ENCODE measurements around the gene WDR20. TPM values are rescaled to one million over a fixed set of nuclear protein-coding genes. Genes with fewer than 3 reads are reported as not detected.

WDR20 gene
- polyA plus RNA-seq, 4 donors, result 14.6 to 33.1 (median 23.3) TPM

DNA sequence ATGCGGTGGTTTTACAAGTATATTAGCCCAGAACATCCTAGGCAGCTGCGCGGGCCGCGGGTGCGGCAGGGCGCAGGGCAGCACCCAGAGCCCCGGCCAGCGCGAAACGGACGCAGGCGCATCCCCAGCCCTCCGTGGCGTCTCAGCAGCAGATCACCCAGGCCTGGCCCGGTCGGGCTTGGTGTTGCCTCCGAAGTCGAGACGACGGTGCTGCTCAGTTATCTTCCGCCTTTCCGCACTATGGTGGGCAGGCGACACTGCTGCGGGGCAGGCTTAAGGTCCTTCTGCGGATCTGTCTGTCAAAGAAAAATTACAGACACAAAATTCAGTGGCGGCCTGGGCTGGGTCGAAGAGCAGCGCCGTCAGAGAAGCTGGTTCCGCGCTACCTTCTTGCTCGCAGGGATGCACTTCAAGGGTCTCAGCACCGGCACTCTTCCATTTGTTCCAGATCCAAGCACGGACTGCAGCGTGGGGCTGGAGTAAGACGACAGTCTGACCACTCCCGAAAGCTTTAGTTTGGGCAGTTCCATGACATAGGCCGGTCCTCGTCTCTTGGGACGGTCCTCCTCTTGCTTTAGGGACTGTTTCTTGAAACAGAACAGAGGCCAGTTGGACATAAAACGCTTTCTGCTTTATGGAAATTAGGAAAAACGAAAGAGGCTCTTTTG, 89.5 kb downstream of the WDR20 start:
- no peaks in the 10 kb centered on the region for H3K9me3 ChIP-seq (ENCODE audit: control insufficient read depth in 2 of 2, insufficient read depth in 1 of 2, low read depth in 1 of 2, low read length in 1 of 2)
- H3K4me3 ChIP-seq (ENCODE audit: low read depth in 1 of 3, low read length in 3 of 3), result no peak overlapping the region
- H3K27me3 ChIP-seq (ENCODE audit: control insufficient read depth in 3 of 3, insufficient read depth in 3 of 3, low read length in 3 of 3), result no peaks in the 10 kb centered on the region
- no peak for FAIRE-seq
- H3K4me1 ChIP-seq (ENCODE audit: control insufficient read depth in 3 of 3, insufficient read depth in 2 of 3, low read depth in 1 of 3, low read length in 2 of 3), result no peaks in the 10 kb centered on the region
- peaks cover 0 to 65% (median 0%) of the 10 kb centered on the region in 3 donors for H3K36me3 ChIP-seq (ENCODE audit: control insufficient read depth in 3 of 3, insufficient read depth in 2 of 3, low read depth in 1 of 3, low read length in 3 of 3)
- H3K27ac ChIP-seq (ENCODE audit: low read depth in 1 of 3, low read length in 2 of 3), result no peak overlapping the region
- 95 to 96% (median 96%) methylated on average over 43 of the region's 43 CpGs for WGBS, 3 donors
- no peak for DNase-seq

DNA sequence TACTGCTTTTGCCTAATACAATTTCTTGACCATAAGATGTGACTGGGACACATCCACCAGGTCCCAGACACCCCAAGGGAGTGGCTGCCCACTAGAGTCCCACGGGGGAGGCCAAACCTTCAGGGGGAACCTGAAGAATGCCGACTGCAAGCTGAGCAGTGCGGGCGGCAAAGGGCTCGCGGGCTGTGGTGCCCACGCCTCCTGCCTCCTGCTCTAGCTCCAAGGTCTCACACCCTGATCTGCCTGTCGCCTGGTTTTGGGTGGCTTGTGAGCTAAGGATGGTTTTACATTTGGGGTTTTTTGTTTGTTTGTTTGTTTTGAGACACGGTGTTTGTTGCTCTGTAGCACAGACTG, 90.0 kb downstream of the WDR20 start:
- 91 to 92% (median 92%) methylated on average over 9 of the region's 9 CpGs for WGBS, 3 donors
- DNase-seq, result no peak
- Histone ChIP-seq H3K4me3 (ENCODE audit: low read depth in 1 of 3, low read length in 3 of 3) (no peak overlapping the region), H3K27ac (ENCODE audit: low read depth in 1 of 3, low read length in 2 of 3) (no peak overlapping the region), H3K36me3 (ENCODE audit: control insufficient read depth in 3 of 3, insufficient read depth in 2 of 3, low read depth in 1 of 3, low read length in 3 of 3) (peaks cover 0 to 65% (median 0%) of the 10 kb centered on the region in 3 donors), H3K4me1 (ENCODE audit: control insufficient read depth in 3 of 3, insufficient read depth in 2 of 3, low read depth in 1 of 3, low read length in 2 of 3) (no peaks in the 10 kb centered on the region), H3K9me3 (ENCODE audit: control insufficient read depth in 2 of 2, insufficient read depth in 1 of 2, low read depth in 1 of 2, low read length in 1 of 2) (no peaks in the 10 kb centered on the region), H3K27me3 (ENCODE audit: control insufficient read depth in 3 of 3, insufficient read depth in 3 of 3, low read length in 3 of 3) (no peaks in the 10 kb centered on the region)
- FAIRE-seq, result no peak

DNA sequence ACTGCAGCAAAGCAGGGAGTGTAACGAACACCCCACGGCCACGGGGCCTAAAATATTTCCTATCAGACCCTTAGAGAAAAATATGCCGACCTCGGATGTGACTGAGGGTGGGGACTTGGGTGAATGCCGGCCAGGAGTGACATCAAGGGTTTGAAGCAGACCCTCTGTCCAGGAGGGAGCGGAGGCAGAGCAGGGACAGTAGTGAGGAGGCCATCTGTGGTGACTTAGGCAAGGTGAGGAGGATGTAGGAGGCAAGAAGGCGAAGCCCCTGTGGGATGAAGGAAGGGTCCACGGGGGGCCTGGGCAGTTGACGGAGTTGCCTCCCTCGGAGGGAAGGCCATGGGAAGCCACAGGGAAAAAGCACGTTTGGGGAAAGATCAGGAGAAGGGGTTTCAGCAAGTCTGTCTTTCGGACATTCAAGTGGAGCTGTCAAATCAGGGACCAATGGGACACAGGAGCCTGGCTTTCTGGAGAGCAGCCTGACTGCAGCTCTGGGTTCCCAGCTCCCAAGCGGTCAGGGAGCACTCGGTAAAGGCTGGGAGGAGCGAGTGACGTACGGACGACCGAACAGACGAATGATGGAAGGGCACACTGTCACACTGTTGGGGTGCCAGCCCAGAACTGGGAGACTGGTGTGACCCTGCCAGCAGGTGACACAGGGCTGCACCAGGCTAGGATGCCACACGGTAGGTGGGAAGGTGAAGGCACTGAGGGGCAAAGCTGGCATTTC, 90.9 kb downstream of the WDR20 start:
- Histone ChIP-seq H3K4me3 (ENCODE audit: low read depth in 1 of 3, low read length in 3 of 3) (no peak overlapping the region), H3K9me3 (ENCODE audit: control insufficient read depth in 2 of 2, insufficient read depth in 1 of 2, low read depth in 1 of 2, low read length in 1 of 2) (no peaks in the 10 kb centered on the region), H3K36me3 (ENCODE audit: control insufficient read depth in 3 of 3, insufficient read depth in 2 of 3, low read depth in 1 of 3, low read length in 3 of 3) (peaks cover 0 to 60% (median 0%) of the 10 kb centered on the region in 3 donors), H3K27me3 (ENCODE audit: control insufficient read depth in 3 of 3, insufficient read depth in 3 of 3, low read length in 3 of 3) (no peaks in the 10 kb centered on the region), H3K4me1 (ENCODE audit: control insufficient read depth in 3 of 3, insufficient read depth in 2 of 3, low read depth in 1 of 3, low read length in 2 of 3) (peaks cover 0 to 2% (median 0%) of the 10 kb centered on the region in 3 donors), H3K27ac (ENCODE audit: low read depth in 1 of 3, low read length in 2 of 3) (no peak overlapping the region)
- DNase-seq, result no peak
- FAIRE-seq, result no peak
- 90 to 92% (median 92%) methylated on average over 22 of the region's 22 CpGs for WGBS, 3 donors

DNA sequence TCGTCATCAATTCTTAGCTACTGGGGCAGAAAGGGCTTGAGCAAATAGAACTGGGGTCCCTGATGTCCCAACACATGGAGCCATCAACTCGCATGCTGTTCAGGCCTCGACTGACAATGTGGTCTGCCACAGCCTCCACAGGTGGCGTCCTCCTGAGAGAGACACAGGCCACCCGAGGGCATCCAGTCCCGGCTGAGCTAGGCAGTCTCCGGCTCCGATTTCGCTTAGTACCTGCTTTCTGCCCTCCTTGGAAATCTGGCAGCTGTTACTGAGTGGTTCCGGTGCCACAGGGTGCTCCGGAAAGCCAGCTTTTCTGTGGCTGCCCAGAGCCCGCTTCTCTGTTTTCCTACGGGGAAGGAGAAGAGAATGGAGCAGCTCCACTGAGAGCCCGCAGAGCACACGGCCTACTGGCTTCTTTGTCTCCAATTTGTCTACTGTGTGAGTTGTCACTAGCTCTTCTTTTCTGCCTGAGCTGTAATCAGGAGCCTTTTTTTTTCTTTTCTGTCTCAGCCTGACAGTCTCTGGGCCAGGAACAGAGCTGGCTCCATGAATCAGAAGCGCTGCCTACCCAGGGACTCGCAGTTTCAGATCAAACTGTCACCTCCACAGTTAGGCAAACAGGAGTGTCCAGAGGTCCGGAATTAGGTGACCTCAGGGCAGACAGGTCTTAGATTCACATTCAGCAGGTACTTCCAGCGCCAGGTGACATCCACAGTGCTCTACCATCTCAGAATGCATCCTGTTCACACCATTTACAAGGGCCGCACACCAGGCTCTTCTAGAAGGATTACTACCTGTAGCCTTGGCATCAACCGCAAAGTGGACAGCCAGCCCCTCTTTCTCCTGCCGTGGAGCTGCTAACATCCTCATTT, 92.0 kb downstream of the WDR20 start:
- Histone ChIP-seq H3K27ac (ENCODE audit: low read depth in 1 of 3, low read length in 2 of 3) (no peak overlapping the region), H3K36me3 (ENCODE audit: control insufficient read depth in 3 of 3, insufficient read depth in 2 of 3, low read depth in 1 of 3, low read length in 3 of 3) (peaks cover 0 to 51% (median 0%) of the 10 kb centered on the region in 3 donors), H3K9me3 (ENCODE audit: control insufficient read depth in 2 of 2, insufficient read depth in 1 of 2, low read depth in 1 of 2, low read length in 1 of 2) (no peaks in the 10 kb centered on the region), H3K4me3 (ENCODE audit: low read depth in 1 of 3, low read length in 3 of 3) (no peak overlapping the region), H3K4me1 (ENCODE audit: control insufficient read depth in 3 of 3, insufficient read depth in 2 of 3, low read depth in 1 of 3, low read length in 2 of 3) (peaks cover 0 to 2% (median 0%) of the 10 kb centered on the region in 3 donors), H3K27me3 (ENCODE audit: control insufficient read depth in 3 of 3, insufficient read depth in 3 of 3, low read length in 3 of 3) (no peaks in the 10 kb centered on the region)
- no peak for FAIRE-seq
- DNase-seq, result no peak
- 90 to 91% (median 90%) methylated on average over 22 of the region's 22 CpGs for WGBS, 3 donors

DNA sequence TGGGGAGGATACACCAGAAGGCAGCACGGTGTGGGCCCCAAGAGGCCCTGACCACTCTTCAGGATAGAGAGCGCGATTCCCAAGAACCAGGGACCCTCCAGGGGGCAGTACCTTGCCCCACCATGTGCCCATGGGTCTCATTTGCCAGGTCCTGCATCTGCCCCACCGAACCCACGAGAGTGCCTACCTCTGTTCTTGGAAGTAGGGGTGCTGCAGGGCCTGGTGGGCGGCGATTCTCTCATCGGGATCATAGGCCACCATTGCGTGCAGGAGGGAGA, 92.6 kb downstream of the WDR20 start:
- Histone ChIP-seq H3K27ac (ENCODE audit: low read depth in 1 of 3, low read length in 2 of 3) (no peak overlapping the region), H3K4me1 (ENCODE audit: control insufficient read depth in 3 of 3, insufficient read depth in 2 of 3, low read depth in 1 of 3, low read length in 2 of 3) (peaks cover 0 to 2% (median 0%) of the 10 kb centered on the region in 3 donors), H3K4me3 (ENCODE audit: low read depth in 1 of 3, low read length in 3 of 3) (no peak overlapping the region), H3K9me3 (ENCODE audit: control insufficient read depth in 2 of 2, insufficient read depth in 1 of 2, low read depth in 1 of 2, low read length in 1 of 2) (no peaks in the 10 kb centered on the region), H3K27me3 (ENCODE audit: control insufficient read depth in 3 of 3, insufficient read depth in 3 of 3, low read length in 3 of 3) (no peaks in the 10 kb centered on the region), H3K36me3 (ENCODE audit: control insufficient read depth in 3 of 3, insufficient read depth in 2 of 3, low read depth in 1 of 3, low read length in 3 of 3) (peaks cover 0 to 49% (median 0%) of the 10 kb centered on the region in 3 donors)
- DNase-seq (no peak), FAIRE-seq (no peak)
- 89 to 91% (median 90%) methylated on average over 9 of the region's 9 CpGs for WGBS, 3 donors

DNA sequence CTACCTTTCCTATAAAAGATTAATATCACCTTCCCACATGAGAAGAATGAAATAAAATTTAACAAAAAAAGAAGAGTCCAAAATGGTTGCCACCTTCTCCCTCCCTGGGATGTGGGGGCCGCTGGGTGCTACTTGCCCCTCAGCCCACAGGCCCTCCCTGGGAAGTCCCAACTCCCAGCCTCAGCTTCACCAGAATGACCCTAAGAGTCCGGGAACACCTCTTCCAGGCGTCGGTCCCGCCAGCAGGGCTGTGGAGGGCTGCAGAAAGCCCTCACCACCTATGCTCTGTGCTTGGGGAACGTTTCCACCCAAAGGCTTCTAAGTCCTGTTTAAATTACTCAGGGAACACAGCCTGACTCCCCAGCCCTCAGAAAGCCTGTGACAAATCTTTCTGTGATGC, 93.4 kb downstream of the WDR20 start:
- WGBS, 3 donors, result 90 to 92% (median 91%) methylated on average over 6 of the region's 6 CpGs
- Histone ChIP-seq H3K4me3 (ENCODE audit: low read depth in 1 of 3, low read length in 3 of 3) (no peak overlapping the region), H3K27ac (ENCODE audit: low read depth in 1 of 3, low read length in 2 of 3) (no peak overlapping the region), H3K27me3 (ENCODE audit: control insufficient read depth in 3 of 3, insufficient read depth in 3 of 3, low read length in 3 of 3) (no peaks in the 10 kb centered on the region), H3K4me1 (ENCODE audit: control insufficient read depth in 3 of 3, insufficient read depth in 2 of 3, low read depth in 1 of 3, low read length in 2 of 3) (peaks cover 0 to 2% (median 0%) of the 10 kb centered on the region in 3 donors), H3K36me3 (ENCODE audit: control insufficient read depth in 3 of 3, insufficient read depth in 2 of 3, low read depth in 1 of 3, low read length in 3 of 3) (peaks cover 0 to 48% (median 0%) of the 10 kb centered on the region in 3 donors), H3K9me3 (ENCODE audit: control insufficient read depth in 2 of 2, insufficient read depth in 1 of 2, low read depth in 1 of 2, low read length in 1 of 2) (no peaks in the 10 kb centered on the region)
- FAIRE-seq, result no peak
- no peak for DNase-seq

DNA sequence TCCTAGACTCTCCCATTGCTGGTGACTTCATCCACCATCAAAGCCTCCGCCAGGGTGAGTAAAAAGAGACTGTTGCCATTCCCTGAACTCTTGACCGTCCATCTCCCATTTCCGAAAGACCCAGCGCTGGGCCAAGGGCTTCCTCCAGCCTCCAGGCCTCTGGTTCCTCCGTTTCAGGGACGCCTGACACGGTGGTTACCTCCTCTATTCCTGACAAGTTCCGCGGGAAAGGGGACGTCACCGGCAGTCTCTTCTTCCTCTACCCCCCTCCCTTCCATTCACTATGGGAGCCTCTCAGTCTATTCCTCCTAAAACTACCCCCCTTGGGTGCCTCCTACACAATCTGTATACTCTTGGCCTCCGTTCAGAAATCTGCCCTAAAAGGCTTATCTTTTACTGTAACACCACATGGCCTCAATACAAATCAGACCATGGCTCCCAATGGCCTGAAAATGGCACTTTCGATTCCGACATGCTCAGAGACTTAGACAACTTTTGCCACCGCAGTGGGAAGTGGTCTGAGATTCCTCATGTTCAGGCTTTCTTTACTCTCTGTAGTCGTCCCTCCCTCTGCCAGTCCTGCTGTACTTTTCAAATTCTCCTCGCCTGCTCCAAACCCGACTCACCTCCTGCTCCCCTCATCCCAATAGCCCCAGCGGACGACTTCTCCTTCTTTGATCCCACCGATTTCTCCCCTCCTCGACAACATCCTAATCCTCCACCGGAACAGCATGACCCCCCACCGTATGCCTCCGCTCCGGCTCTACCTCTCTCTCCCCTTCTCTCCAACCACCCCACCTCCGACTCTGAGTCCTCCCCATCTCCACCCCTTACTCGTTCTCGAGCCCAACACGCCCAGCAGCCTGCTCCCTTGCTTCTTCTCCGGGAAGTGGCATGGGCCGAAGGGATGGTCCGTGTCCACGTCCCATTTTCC, 94.9 kb downstream of the WDR20 start:
- FAIRE-seq (no peak), DNase-seq (no peak)
- H3K4me1 ChIP-seq (ENCODE audit: control insufficient read depth in 3 of 3, insufficient read depth in 2 of 3, low read depth in 1 of 3, low read length in 2 of 3), result peaks cover 0 to 2% (median 0%) of the 10 kb centered on the region in 3 donors
- H3K27me3 ChIP-seq (ENCODE audit: control insufficient read depth in 3 of 3, insufficient read depth in 3 of 3, low read length in 3 of 3), result no peaks in the 10 kb centered on the region
- H3K4me3 ChIP-seq (ENCODE audit: low read depth in 1 of 3, low read length in 3 of 3), result no peak overlapping the region
- H3K36me3 ChIP-seq (ENCODE audit: control insufficient read depth in 3 of 3, insufficient read depth in 2 of 3, low read depth in 1 of 3, low read length in 3 of 3), result peaks cover 0 to 42% (median 0%) of the 10 kb centered on the region in 3 donors
- no peaks in the 10 kb centered on the region for H3K9me3 ChIP-seq (ENCODE audit: control insufficient read depth in 2 of 2, insufficient read depth in 1 of 2, low read depth in 1 of 2, low read length in 1 of 2)
- WGBS, 3 donors, result 67 to 73% (median 67%) methylated on average over 34 of the region's 34 CpGs
- no peak overlapping the region for H3K27ac ChIP-seq (ENCODE audit: low read depth in 1 of 3, low read length in 2 of 3)
